K562 (cell line): ENCODE data around the gene CCL27. TPM values are rescaled to one million over a fixed set of nuclear protein-coding genes. Genes with fewer than 3 reads are reported as not detected.

ENCODE experiments used
- CEBPG ChIP-seq, 3 experiments: fragments of 200-800 bp in 1 of 3; sonication (Bioruptor generic) in 1 of 3; sonication (generic) in 1 of 3; formaldehyde crosslinking in 1 of 3; IDR thresholded peaks in 2 of 3; conservative IDR thresholded peaks in 1 of 3; 2 replicates each; pipeline versions ENCODE4 v1.6.1 to v1.8.0; 2016 to 2022; ENCODE audit warnings: missing compliant biosample characterization in 2 of 3, missing genetic modification characterization in 2 of 3, mild to moderate bottlenecking in 1 of 3, missing genetic modification reagents in 1 of 3
- CHD1 ChIP-seq: fragments of 200-600 bp; sonication (generic); IDR thresholded peaks from one replicate; pipeline ENCODE4 v1.6.1; 2012; ENCODE audit warnings: mild to moderate bottlenecking, moderate library complexity, low read length, inconsistent platforms
- CHD4 ChIP-seq: fragments of 200-600 bp; sonication (generic); IDR thresholded peaks from 3 replicates; pipeline ENCODE4 v1.6.1; 2012; ENCODE audit warnings: low read depth, mild to moderate bottlenecking, mixed read lengths, low read length, inconsistent platforms; ENCODE audit not compliant: insufficient read depth, insufficient replicate concordance, poor library complexity, severe bottlenecking
- DACH1 ChIP-seq: fragments of 450-650 bp; IDR thresholded peaks from 2 replicates; pipeline ENCODE4 v1.6.1; 2018; ENCODE audit not compliant: partially characterized antibody
- HMG20A ChIP-seq: fragments of 450-650 bp; formaldehyde crosslinking; conservative IDR thresholded peaks from 2 replicates; pipeline ENCODE4 v1.4.0; 2020; ENCODE audit warnings: mild to moderate bottlenecking, mixed read lengths
- NFRKB ChIP-seq: fragments of 450-650 bp; IDR thresholded peaks from 2 replicates; pipeline ENCODE4 v1.6.1; 2016; ENCODE audit warnings: low read depth
- NR2C2 ChIP-seq, 2 experiments: fragments of 200-800 bp in 1 of 2; sonication (Bioruptor generic) in 1 of 2; sonication (generic) in 1 of 2; formaldehyde crosslinking in 1 of 2; IDR thresholded peaks; 2 replicates each; pipeline versions ENCODE4 v1.6.1 to v1.8.0; 2016 to 2022; ENCODE audit warnings: mild to moderate bottlenecking in 1 of 2, missing compliant biosample characterization in 1 of 2, missing genetic modification characterization in 1 of 2, missing genetic modification reagents in 1 of 2
- POLR2G ChIP-seq: fragments of 200-400 bp; formaldehyde crosslinking; IDR thresholded peaks from 2 replicates; pipeline ENCODE4 v1.6.1; 2017; ENCODE audit warnings: low read depth, mild to moderate bottlenecking, antibody characterized with exemption, low read length, moderate library complexity
- TCF7 ChIP-seq: sonication (generic); IDR thresholded peaks from 2 replicates; pipeline ENCODE4 v1.6.1; 2016; ENCODE audit warnings: antibody characterized with exemption, borderline replicate concordance
- ZKSCAN1 ChIP-seq: fragments of 150-350 bp; IDR thresholded peaks from 2 replicates; pipeline ENCODE4 v1.6.1; 2016; ENCODE audit warnings: low read depth, low read length
- ZNF707 ChIP-seq: fragments of 250-450 bp; sonication (Bioruptor Pico); conservative IDR thresholded peaks from 2 replicates; pipeline ENCODE4 v1.8.0; 2022; ENCODE audit warnings: inconsistent platforms, mild to moderate bottlenecking, moderate library complexity
- ZNF764 ChIP-seq: fragments of 250-450 bp; sonication (Bioruptor Pico); IDR thresholded peaks from 2 replicates; pipeline ENCODE4 v1.4.0; 2020; ENCODE audit warnings: low read depth, mild to moderate bottlenecking, moderate library complexity
- ZNF785 ChIP-seq: fragments of 250-450 bp; sonication (Bioruptor Pico); IDR thresholded peaks from 2 replicates; pipeline ENCODE4 v1.4.0; 2020; ENCODE audit warnings: mild to moderate bottlenecking
- polyA plus RNA-seq, 8 experiments: library from polyadenylated mRNA; depleted of rRNA in 4 of 8; stranded (reverse) in 5 of 8; unstranded in 3 of 8; fragments of >200 nt; fragmentation: Nextera tagmentation in 2 of 8; fragmentation: Illumina TruSeq in 1 of 8; extraction: Ambion mirVana in 2 of 8; extraction: Trizol in 1 of 8; gene quantifications; 2 replicates each; pipeline versions ENCODE4 v1.2.1 to v1.2.3, GENCODE V29; 2011 to 2014; ENCODE audit warnings: inconsistent platforms in 1 of 8, missing spikeins in 1 of 8
- total RNA-seq, 7 experiments: library from RNA; depleted of rRNA in 6 of 7; stranded (reverse); fragments of >200 nt in 6 of 7; fragmentation: Illumina TruSeq in 2 of 7; extraction: Trizol in 2 of 7; gene quantifications; 2 replicates each; pipeline versions ENCODE4 v1.2.1 to v1.2.3, GENCODE V29; 2011 to 2021; ENCODE audit warnings: low replicate concordance in 1 of 7
- TF ChIP-seq, protein P1 (sequence below): fragments of 250-450 bp; sonication (Bioruptor Pico); IDR thresholded peaks from 2 replicates; pipeline ENCODE4 v1.5.0; 2020; ENCODE audit warnings: mild to moderate bottlenecking, borderline replicate concordance
- TF ChIP-seq, protein P2 (sequence below): fragments of 250-450 bp; sonication (Bioruptor Pico); IDR thresholded peaks from 2 replicates; pipeline ENCODE4 v1.5.0; 2021
- TF ChIP-seq, protein P3 (sequence below): fragments of 250-450 bp; sonication (Bioruptor Pico); IDR thresholded peaks from 2 replicates; pipeline ENCODE4 v1.8.0; 2022; ENCODE audit warnings: moderate library complexity, mild to moderate bottlenecking, inconsistent platforms

CCL27 gene
- total and polyA plus RNA-seq, 9 of the 15 experiments (the other 6 are each of a cell fraction or from before 2014, with no cell fraction given): 0.10 to 0.53 (median 0.27) TPM; not detected in 5

DNA sequence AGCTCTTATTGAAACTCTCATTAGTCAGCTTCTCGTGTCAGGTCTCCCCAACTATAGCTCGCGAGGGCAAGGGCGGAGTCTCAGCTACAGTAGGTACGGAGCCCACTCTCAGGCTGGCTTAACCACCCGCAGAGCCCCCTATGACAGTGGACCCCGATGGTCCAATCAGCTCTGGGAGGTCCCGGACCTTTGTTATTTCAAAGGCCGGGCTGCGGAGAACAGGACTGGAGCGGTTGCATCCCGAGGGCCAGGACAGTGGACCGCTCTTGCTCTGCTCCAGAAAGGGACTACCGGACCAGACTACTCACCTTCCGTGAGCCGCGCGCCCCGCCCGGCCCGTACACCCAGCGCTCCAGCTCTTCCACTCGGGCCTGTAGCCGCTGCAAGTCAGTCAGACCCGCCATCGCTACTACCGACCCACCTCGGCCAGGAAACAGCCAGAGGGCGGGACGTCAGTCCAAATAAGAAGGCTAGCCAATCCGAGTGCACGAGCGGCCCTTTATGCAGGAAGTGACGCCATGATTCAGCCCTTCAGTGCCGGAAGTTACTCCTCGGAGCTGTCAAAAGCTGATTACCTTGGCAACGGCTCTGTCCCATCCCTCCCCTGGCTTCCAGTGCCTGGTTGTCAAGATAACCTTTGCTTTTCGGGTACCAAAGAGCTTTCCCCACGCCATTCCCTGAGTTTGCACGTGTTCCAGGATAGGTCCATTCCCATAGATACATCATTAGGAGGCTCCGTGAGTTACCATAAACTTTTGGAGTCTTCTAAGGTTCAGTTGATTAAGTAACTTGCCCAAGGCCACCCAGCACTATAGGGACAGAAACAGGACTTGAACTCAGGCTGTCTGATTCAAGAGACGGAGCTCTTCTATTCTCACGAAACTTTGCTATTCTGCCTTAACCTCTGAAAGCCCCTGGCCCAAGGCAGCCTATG, 42.1 kb downstream of the CCL27 start, which contains the start of gene DCTN3 (continued):
- TF ChIP-seq, protein P1, sequence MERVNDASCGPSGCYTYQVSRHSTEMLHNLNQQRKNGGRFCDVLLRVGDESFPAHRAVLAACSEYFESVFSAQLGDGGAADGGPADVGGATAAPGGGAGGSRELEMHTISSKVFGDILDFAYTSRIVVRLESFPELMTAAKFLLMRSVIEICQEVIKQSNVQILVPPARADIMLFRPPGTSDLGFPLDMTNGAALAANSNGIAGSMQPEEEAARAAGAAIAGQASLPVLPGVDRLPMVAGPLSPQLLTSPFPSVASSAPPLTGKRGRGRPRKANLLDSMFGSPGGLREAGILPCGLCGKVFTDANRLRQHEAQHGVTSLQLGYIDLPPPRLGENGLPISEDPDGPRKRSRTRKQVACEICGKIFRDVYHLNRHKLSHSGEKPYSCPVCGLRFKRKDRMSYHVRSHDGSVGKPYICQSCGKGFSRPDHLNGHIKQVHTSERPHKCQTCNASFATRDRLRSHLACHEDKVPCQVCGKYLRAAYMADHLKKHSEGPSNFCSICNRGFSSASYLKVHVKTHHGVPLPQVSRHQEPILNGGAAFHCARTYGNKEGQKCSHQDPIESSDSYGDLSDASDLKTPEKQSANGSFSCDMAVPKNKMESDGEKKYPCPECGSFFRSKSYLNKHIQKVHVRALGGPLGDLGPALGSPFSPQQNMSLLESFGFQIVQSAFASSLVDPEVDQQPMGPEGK (CRISPR knock-in tag): no peak
- TF ChIP-seq HMG20A (CRISPR knock-in tag) (no peak), TCF7 (no peak), NR2C2 (CRISPR knock-in tag; IDR thresholded peaks at IDR 0.05) (no peak), NR2C2 (tag; IDR thresholded peaks at IDR 0.05) (no peak), ZKSCAN1 (no peak), NFRKB (no peak), ZNF764 (CRISPR knock-in tag) (no peak), ZNF785 (CRISPR knock-in tag) (no peak), POLR2G (peak; percentile 85), CHD4 (no peak), CEBPG (CRISPR knock-in tag; IDR thresholded peaks at IDR 0.05) (no peak), CEBPG (tag; conservative IDR thresholded peaks at IDR 0.05 in 1 of 2, IDR thresholded peaks at IDR 0.05 in 1 of 2) (no peak), DACH1 (no peak), ZNF707 (no peak), CHD1 (no peak)
- TF ChIP-seq, protein P2, sequence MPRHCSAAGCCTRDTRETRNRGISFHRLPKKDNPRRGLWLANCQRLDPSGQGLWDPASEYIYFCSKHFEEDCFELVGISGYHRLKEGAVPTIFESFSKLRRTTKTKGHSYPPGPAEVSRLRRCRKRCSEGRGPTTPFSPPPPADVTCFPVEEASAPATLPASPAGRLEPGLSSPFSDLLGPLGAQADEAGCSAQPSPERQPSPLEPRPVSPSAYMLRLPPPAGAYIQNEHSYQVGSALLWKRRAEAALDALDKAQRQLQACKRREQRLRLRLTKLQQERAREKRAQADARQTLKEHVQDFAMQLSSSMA (CRISPR knock-in tag): no peak
- TF ChIP-seq, protein P3, sequence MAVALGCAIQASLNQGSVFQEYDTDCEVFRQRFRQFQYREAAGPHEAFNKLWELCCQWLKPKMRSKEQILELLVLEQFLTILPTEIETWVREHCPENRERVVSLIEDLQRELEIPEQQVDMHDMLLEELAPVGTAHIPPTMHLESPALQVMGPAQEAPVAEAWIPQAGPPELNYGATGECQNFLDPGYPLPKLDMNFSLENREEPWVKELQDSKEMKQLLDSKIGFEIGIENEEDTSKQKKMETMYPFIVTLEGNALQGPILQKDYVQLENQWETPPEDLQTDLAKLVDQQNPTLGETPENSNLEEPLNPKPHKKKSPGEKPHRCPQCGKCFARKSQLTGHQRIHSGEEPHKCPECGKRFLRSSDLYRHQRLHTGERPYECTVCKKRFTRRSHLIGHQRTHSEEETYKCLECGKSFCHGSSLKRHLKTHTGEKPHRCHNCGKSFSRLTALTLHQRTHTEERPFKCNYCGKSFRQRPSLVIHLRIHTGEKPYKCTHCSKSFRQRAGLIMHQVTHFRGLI: no peak
